KMS-11 (cell line): ENCODE results near the gene ALOX12.

Experiments
- H2AFZ ChIP-seq: fragments of 200-600 bp; sonication (generic); 2 replicates; pipeline ENCODE4 v1.6.1; 2016; ENCODE audit warnings: antibody characterized with exemption, mixed run types, low read depth
- H3K27ac ChIP-seq: fragments of 200-600 bp; sonication (generic); 2 replicates; pipeline ENCODE4 v1.6.1; 2016; ENCODE audit warnings: mild to moderate bottlenecking, mixed run types
- H3K27me3 ChIP-seq: fragments of 200-600 bp; sonication (generic); 2 replicates; pipeline ENCODE4 v1.6.1; 2017; ENCODE audit warnings: mild to moderate bottlenecking, low read depth, mixed run types, moderate library complexity; ENCODE audit not compliant: insufficient read depth
- H3K36me3 ChIP-seq: fragments of 200-600 bp; sonication (generic); 2 replicates; pipeline ENCODE4 v1.6.1; 2017; ENCODE audit warnings: mild to moderate bottlenecking, mixed run types; ENCODE audit not compliant: insufficient read depth
- H3K4me1 ChIP-seq: fragments of 200-600 bp; sonication (generic); 2 replicates; pipeline ENCODE4 v1.6.1; 2016; ENCODE audit warnings: mild to moderate bottlenecking, low read depth, mixed run types; ENCODE audit not compliant: poor library complexity, severe bottlenecking
- H3K4me2 ChIP-seq: fragments of 200-600 bp; sonication (generic); 2 replicates; pipeline ENCODE4 v1.7.0; 2016; ENCODE audit warnings: mild to moderate bottlenecking, mixed run types
- H3K4me3 ChIP-seq: fragments of 200-600 bp; sonication (generic); IDR thresholded peaks from 2 replicates; pipeline ENCODE4 v1.6.1; 2017; ENCODE audit warnings: low read depth, low read length, mixed read lengths; ENCODE audit not compliant: insufficient read depth
- H3K79me2 ChIP-seq: fragments of 200-600 bp; sonication (generic); 2 replicates; pipeline ENCODE4 v1.6.1; 2016; ENCODE audit warnings: low read depth, mixed run types; ENCODE audit not compliant: insufficient read depth
- H3K9ac ChIP-seq: fragments of 200-600 bp; sonication (generic); 2 replicates; pipeline ENCODE4 v1.6.1; 2016; ENCODE audit warnings: mild to moderate bottlenecking, mixed run types
- H4K20me1 ChIP-seq: fragments of 200-600 bp; sonication (generic); 2 replicates; pipeline ENCODE4 v1.6.1; 2016; ENCODE audit warnings: mild to moderate bottlenecking, mixed run types; ENCODE audit not compliant: insufficient read depth
- CTCF ChIP-seq: fragments of 200-600 bp; sonication (generic); conservative IDR thresholded peaks from 2 replicates; pipeline ENCODE4 v1.6.1; 2017; ENCODE audit warnings: low read depth, mild to moderate bottlenecking, antibody characterized with exemption, low read length, moderate library complexity, mixed read lengths

The ALOX12 gene

DNA sequence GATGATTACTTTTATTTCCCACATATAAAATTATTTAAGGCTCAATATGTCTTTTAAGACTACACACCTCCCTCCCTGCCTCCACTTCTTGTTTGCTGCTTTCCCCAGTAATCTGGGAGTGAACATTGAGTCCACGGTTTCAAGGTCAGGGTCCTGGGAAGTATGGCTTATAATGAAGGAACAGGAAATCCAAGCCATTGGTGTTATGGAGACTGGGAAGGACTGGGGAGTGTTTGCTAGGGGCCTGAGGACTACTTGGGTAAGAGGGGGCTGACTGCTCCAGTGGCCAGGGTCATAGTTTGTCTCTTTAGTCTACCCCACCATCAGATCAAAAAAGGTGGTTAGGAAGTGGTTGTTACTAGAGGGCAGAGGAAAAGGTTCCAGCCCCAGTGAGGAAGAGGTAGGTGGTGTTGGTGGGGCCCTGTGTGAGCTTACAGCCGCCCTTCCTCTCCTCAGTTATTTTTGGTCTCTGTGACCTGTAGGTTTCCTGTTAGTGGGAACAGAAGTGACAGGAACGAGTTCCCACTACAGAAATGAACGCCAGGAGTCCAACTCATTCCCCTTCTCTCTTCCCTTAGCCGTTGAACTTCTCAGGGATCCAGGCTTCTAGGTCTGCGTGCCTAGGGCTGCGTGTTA is 39.2 kb downstream of the ALOX12 start:
- no peak for TF ChIP-seq CTCF
- H4K20me1 ChIP-seq, result no peaks in the 10 kb centered on the region
- H3K79me2 ChIP-seq, result no peaks in the 10 kb centered on the region
- H3K27me3 ChIP-seq, result no peaks in the 10 kb centered on the region
- no peak overlapping the region for H3K4me3 ChIP-seq
- H3K9ac ChIP-seq, result peak overlapping the region; percentile 57; the same call in 1 of the 2 replicates
- 0 out of 2 replicates have a peak overlapping the region, but pooled peaks have one; percentile 29 for H3K4me2 ChIP-seq
- H3K36me3 ChIP-seq, result no peaks in the 10 kb centered on the region
- H2AFZ ChIP-seq, result no peak overlapping the region
- H3K4me1 ChIP-seq, result no peaks in the 10 kb centered on the region
- peak overlapping the region; percentile 63 for H3K27ac ChIP-seq

- Histone ChIP-seq H3K36me3 (no peaks in the 10 kb centered on the region), H3K27me3 (no peaks in the 10 kb centered on the region), H3K4me3 (no peak within 1 kb of the TSS), H4K20me1 (no peaks in the 10 kb centered on the region), H3K4me2 (0 out of 2 replicates have a peak within 1 kb of the TSS, but pooled peaks have one; percentile 29), H3K9ac (peak within 1 kb of the TSS; percentile 57; the same call in 1 of the 2 replicates), H3K27ac (peak within 1 kb of the TSS; percentile 63), H3K4me1 (no peaks in the 10 kb centered on the region), H3K79me2 (no peaks in the 10 kb centered on the region), H2AFZ (no peak within 1 kb of the TSS; the same call in 1 of the 2 replicates)
- no peak for TF ChIP-seq CTCF
These were observed 39.9 kb downstream of the ALOX12 start, which contains the start of gene SLC16A13 for GRCh38 chr17:7035591-7036368. Gene SLC16A13, plus strand, starts transcription at chr17:7036015. Its CDS starts 368 bp downstream, at chr17:7036383.

DNA sequence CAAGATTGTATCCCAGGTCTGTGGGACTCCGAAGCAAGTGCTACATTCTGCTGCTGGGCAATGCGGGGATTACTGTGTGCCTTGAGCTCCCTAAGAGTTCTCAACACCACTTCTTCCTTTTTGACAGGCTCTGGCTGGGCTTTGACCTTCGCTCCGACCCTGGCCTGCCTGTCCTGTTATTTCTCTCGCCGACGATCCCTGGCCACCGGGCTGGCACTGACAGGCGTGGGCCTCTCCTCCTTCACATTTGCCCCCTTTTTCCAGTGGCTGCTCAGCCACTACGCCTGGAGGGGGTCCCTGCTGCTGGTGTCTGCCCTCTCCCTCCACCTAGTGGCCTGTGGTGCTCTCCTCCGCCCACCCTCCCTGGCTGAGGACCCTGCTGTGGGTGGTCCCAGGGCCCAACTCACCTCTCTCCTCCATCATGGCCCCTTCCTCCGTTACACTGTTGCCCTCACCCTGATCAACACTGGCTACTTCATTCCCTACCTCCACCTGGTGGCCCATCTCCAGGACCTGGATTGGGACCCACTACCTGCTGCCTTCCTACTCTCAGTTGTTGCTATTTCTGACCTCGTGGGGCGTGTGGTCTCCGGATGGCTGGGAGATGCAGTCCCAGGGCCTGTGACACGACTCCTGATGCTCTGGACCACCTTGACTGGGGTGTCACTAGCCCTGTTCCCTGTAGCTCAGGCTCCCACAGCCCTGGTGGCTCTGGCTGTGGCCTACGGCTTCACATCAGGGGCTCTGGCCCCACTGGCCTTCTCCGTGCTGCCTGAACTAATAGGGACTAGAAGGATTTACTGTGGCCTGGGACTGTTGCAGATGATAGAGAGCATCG is 42.4 kb downstream of the ALOX12 start:
- Histone ChIP-seq H3K4me3 (no peak overlapping the region), H3K36me3 (no peaks in the 10 kb centered on the region), H3K27ac (no peak overlapping the region), H2AFZ (no peak overlapping the region), H3K4me2 (no peak overlapping the region), H3K27me3 (no peaks in the 10 kb centered on the region), H4K20me1 (no peaks in the 10 kb centered on the region), H3K4me1 (no peaks in the 10 kb centered on the region), H3K9ac (no peak overlapping the region), H3K79me2 (no peaks in the 10 kb centered on the region)
- TF ChIP-seq CTCF, result no peak

DNA sequence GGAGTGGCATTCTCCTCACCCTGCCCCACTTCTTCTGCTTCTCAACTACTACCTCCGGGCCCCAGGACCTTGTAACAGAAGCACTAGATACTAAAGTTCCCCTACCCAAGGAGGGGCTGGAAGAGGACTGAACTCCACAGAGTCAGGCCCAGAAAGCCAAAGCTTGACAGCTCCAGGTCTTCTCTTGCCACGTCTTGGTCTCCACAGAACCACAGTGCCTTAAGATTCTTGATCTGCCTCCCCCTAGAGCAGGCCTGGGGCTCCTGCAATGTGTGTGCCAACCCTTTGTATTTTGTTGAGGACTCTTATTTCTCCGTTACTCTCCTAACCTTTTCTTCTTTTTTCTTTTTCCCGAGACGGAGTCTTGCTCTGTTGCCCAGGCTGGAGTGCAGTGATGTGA is 44.0 kb downstream of the ALOX12 start:
- no peaks in the 10 kb centered on the region for H3K4me1 ChIP-seq
- no peak overlapping the region for H3K9ac ChIP-seq
- no peak overlapping the region for H3K27ac ChIP-seq
- H3K4me2 ChIP-seq, result no peak overlapping the region
- H3K36me3 ChIP-seq, result no peaks in the 10 kb centered on the region
- no peak overlapping the region for H2AFZ ChIP-seq
- no peaks in the 10 kb centered on the region for H3K27me3 ChIP-seq
- TF ChIP-seq CTCF, result no peak
- H3K79me2 ChIP-seq, result no peaks in the 10 kb centered on the region
- no peaks in the 10 kb centered on the region for H4K20me1 ChIP-seq
- no peak overlapping the region for H3K4me3 ChIP-seq
